ENCODE data around the gene OR2T11. TPM values are rescaled to one million over a fixed set of nuclear protein-coding genes. Genes with fewer than 3 reads are reported as not detected.
"Not testable (repeated sequence)": the region's sequence is repeated elsewhere in the genome, so short reads cannot be mapped to it uniquely, and the experiment has no call there.

Gene OR2T11
- total RNA-seq, 1 experiment from 2014 or later, result not detected

DNA sequence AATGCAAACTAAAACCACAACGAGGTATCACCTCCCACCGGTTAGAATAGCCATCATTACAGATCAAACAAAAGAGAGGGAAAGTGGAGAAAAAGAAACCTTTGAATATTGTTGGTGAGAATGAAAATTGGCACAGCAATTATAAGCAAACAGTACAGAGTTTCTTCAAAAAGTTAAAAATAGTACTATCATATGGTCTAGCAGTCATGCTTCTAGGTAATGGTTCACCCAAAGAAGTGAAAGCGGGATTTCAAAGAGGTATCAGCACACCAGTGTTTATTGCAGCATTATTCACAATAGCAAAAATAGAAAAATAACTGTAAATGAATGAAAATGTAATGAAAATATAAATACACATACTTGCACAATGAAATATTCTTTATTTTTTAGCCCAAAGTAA is 45.6 kb downstream of the OR2T11 start:
- DNase-seq, result no peak
- H3K27me3 ChIP-seq (ENCODE audit: insufficient read depth, low read depth), result no peaks in the 10 kb centered on the region
- H3K9me3 ChIP-seq (ENCODE audit: insufficient read depth, low read depth), result no peaks in the 10 kb centered on the region
- H4K20me1 ChIP-seq (ENCODE audit: insufficient read depth), result no peaks in the 10 kb centered on the region
- no peaks in the 10 kb centered on the region for H3K79me2 ChIP-seq (ENCODE audit: low read depth)
- intact Hi-C loops (cut with micrococcal nuclease; ENCODE audit: unreplicated experiment), result no loop called here
- H3K4me3 ChIP-seq, result no peak overlapping the region
- H3K36me3 ChIP-seq (ENCODE audit: low read depth), result no peaks in the 10 kb centered on the region
- no peak overlapping the region for H2AFZ ChIP-seq
- no peaks in the 10 kb centered on the region for H3F3A ChIP-seq (ENCODE audit: insufficient read depth, low read depth)
- no peak overlapping the region for H3K27ac ChIP-seq
- no peaks in the 10 kb centered on the region; the same call in 1 of the 2 replicates for H3K9me2 ChIP-seq (ENCODE audit: insufficient read depth)
- TF ChIP-seq, protein P1, sequence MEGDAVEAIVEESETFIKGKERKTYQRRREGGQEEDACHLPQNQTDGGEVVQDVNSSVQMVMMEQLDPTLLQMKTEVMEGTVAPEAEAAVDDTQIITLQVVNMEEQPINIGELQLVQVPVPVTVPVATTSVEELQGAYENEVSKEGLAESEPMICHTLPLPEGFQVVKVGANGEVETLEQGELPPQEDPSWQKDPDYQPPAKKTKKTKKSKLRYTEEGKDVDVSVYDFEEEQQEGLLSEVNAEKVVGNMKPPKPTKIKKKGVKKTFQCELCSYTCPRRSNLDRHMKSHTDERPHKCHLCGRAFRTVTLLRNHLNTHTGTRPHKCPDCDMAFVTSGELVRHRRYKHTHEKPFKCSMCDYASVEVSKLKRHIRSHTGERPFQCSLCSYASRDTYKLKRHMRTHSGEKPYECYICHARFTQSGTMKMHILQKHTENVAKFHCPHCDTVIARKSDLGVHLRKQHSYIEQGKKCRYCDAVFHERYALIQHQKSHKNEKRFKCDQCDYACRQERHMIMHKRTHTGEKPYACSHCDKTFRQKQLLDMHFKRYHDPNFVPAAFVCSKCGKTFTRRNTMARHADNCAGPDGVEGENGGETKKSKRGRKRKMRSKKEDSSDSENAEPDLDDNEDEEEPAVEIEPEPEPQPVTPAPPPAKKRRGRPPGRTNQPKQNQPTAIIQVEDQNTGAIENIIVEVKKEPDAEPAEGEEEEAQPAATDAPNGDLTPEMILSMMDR (conservative IDR thresholded peaks at IDR 0.05), result no peak
- TF ChIP-seq EZH2 (IDR thresholded peaks at IDR 0.05; ENCODE audit: low read depth), result no peak
- H3K4me1 ChIP-seq (replicated peaks; ENCODE audit: insufficient read depth), result no peaks in the 10 kb centered on the region
- H3K4me2 ChIP-seq, result no peak overlapping the region
- BruUV-seq (replicated peaks), result no TSS peak
- ChIA-PET CTCF (no interaction called here), POLR2A (ENCODE audit: unreplicated experiment) (no interaction called here)

DNA sequence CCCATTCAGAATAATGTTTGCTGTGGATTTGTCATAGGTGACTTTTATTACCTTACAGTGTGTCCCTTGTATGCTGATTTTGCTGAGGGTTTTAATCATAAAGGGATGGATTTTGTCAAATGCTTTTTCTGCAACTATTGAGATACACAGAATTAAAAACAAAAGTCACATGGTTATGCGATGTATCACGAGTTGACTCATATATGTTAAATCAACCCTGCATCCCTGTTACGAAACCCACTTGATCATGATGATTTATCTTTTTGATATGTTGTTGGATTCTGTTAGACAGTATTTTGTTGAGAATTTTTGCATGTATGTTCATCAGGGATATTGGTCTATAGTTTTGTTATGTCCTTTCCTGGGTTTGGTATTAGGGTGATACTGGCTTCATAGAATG is 49.6 kb downstream of the OR2T11 start:
- Histone ChIP-seq H3K36me3 (ENCODE audit: low read depth) (no peaks in the 10 kb centered on the region), H3K4me3 (no peak overlapping the region), H2AFZ (no peak overlapping the region), H3K9me2 (ENCODE audit: insufficient read depth) (no peaks in the 10 kb centered on the region), H3K27ac (no peak overlapping the region), H3K79me2 (ENCODE audit: low read depth) (no peaks in the 10 kb centered on the region), H4K20me1 (ENCODE audit: insufficient read depth) (no peaks in the 10 kb centered on the region), H3K27me3 (ENCODE audit: insufficient read depth, low read depth) (no peaks in the 10 kb centered on the region), H3F3A (ENCODE audit: insufficient read depth, low read depth) (no peaks in the 10 kb centered on the region), H3K4me1 (replicated peaks; ENCODE audit: insufficient read depth) (no peaks in the 10 kb centered on the region), H3K4me2 (no peak overlapping the region), H3K9me3 (ENCODE audit: insufficient read depth, low read depth) (no peaks in the 10 kb centered on the region)
- BruUV-seq (replicated peaks), result no TSS peak
- TF ChIP-seq, protein P1 (conservative IDR thresholded peaks at IDR 0.05), result no peak
- no peak for TF ChIP-seq EZH2 (IDR thresholded peaks at IDR 0.05; ENCODE audit: low read depth)
- no peak for DNase-seq
- intact Hi-C loops (cut with micrococcal nuclease; ENCODE audit: unreplicated experiment), result no loop called here
- POLR2A ChIA-PET (ENCODE audit: unreplicated experiment), result no interaction called here
- CTCF ChIA-PET, result no interaction called here

DNA sequence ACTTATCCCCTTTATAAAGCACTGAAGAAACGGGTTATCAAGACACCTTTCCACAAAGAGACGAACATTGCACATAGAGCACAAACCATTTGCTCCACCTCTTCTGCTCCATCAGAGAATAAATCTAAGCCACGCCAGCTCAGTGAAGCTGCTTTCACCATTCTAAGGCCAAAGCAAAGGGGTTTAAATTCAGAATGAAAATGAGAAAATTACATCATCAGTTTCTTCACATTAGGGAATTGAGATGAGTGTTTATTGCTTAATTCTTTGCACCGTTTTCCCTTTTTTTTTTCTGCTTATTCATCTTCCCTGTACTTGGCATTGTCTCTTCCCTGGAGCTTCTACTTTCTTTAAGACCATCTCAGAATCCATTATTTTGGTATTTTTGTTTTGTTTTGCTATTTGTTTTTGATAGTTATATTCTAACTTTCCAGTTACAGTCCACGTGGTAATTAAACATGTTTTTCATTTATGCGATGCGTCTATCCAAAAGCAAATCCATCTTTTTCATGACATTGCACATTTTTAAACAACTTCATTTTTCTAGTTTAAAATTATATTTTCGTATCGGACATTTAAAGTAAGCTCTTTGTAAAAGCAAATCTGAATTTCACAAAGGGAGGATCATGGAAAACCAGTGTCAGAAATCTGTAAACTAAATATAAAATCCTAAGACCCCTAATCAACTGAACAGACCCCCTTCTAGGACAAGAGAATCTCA is 58.5 kb downstream of the OR2T11 start:
- H4K20me1 ChIP-seq (ENCODE audit: insufficient read depth), result no peaks in the 10 kb centered on the region
- CTCF ChIA-PET, result no interaction called here
- no peak overlapping the region for H3K27ac ChIP-seq
- no peaks in the 10 kb centered on the region for H3K36me3 ChIP-seq (ENCODE audit: low read depth)
- intact Hi-C loops (cut with micrococcal nuclease; ENCODE audit: unreplicated experiment), result no loop called here
- no peaks in the 10 kb centered on the region for H3K27me3 ChIP-seq (ENCODE audit: insufficient read depth, low read depth)
- no peak overlapping the region for H3K4me3 ChIP-seq
- no peaks in the 10 kb centered on the region for H3F3A ChIP-seq (ENCODE audit: insufficient read depth, low read depth)
- TF ChIP-seq, protein P1 (conservative IDR thresholded peaks at IDR 0.05), result no peak
- no peak for TF ChIP-seq EZH2 (IDR thresholded peaks at IDR 0.05; ENCODE audit: low read depth)
- no peaks in the 10 kb centered on the region for H3K4me1 ChIP-seq (replicated peaks; ENCODE audit: insufficient read depth)
- H3K9me2 ChIP-seq (ENCODE audit: insufficient read depth), result no peaks in the 10 kb centered on the region
- H3K79me2 ChIP-seq (ENCODE audit: low read depth), result no peaks in the 10 kb centered on the region
- H2AFZ ChIP-seq, result no peak overlapping the region
- no TSS peak for BruUV-seq (replicated peaks)
- DNase-seq, result no peak
- POLR2A ChIA-PET (ENCODE audit: unreplicated experiment), result no interaction called here
- no peak overlapping the region for H3K4me2 ChIP-seq
- no peaks in the 10 kb centered on the region for H3K9me3 ChIP-seq (ENCODE audit: insufficient read depth, low read depth)

DNA sequence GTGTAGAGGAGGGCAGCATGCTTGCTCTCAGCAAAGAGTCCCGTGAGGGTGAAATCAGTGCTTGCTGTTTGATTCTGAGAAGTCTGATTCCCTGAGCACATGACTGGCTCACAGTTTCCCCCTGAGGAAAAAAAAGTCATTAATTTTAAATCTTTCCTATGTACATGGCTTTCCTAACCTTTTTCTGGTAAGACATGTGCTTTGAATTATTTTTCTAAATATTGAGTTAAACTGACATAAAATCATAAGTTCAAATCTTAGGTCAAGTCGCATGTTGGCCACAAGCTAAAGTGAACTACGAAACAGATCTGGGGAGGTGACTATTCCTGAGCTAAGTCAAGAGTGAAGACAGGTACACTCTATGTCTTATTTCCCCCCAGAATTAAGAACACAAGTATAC is 60.2 kb downstream of the OR2T11 start, which contains the start of gene OR2T34:
Gene OR2T34, minus strand, starts transcription at position 101 of the 400 bp plus-strand sequence. Its CDS starts 0 bp downstream, at position 101.
- H3F3A ChIP-seq (ENCODE audit: insufficient read depth, low read depth); H3K4me1 ChIP-seq (replicated peaks; ENCODE audit: insufficient read depth); intact Hi-C loops (cut with micrococcal nuclease; ENCODE audit: unreplicated experiment); H3K9me3 ChIP-seq (ENCODE audit: insufficient read depth, low read depth); H3K9me2 ChIP-seq (ENCODE audit: insufficient read depth); H3K27me3 ChIP-seq (ENCODE audit: insufficient read depth, low read depth); H3K27ac ChIP-seq; BruUV-seq (replicated peaks); DNase-seq; H3K4me3 ChIP-seq; H2AFZ ChIP-seq; CTCF ChIA-PET; H4K20me1 ChIP-seq (ENCODE audit: insufficient read depth); H3K79me2 ChIP-seq (ENCODE audit: low read depth); H3K4me2 ChIP-seq; POLR2A ChIA-PET (ENCODE audit: unreplicated experiment); H3K36me3 ChIP-seq (ENCODE audit: low read depth): not testable (repeated sequence)

- H3K36me3 ChIP-seq (ENCODE audit: low read depth); H4K20me1 ChIP-seq (ENCODE audit: insufficient read depth); H3K79me2 ChIP-seq (ENCODE audit: low read depth); H3K4me2 ChIP-seq; H3F3A ChIP-seq (ENCODE audit: insufficient read depth, low read depth); CTCF ChIA-PET; intact Hi-C loops (cut with micrococcal nuclease; ENCODE audit: unreplicated experiment); H2AFZ ChIP-seq; H3K9me3 ChIP-seq (ENCODE audit: insufficient read depth, low read depth); BruUV-seq (replicated peaks); H3K4me3 ChIP-seq; POLR2A ChIA-PET (ENCODE audit: unreplicated experiment); H3K27me3 ChIP-seq (ENCODE audit: insufficient read depth, low read depth); H3K9me2 ChIP-seq (ENCODE audit: insufficient read depth); H3K27ac ChIP-seq; H3K4me1 ChIP-seq (replicated peaks; ENCODE audit: insufficient read depth); DNase-seq: not testable (repeated sequence)
Measured at GRCh38 chr1:248573856-248574255, 61.0 kb downstream of the OR2T11 start.

Data from PC-9 (cell line).